DOHH2 (cell line): ENCODE results near the gene MORN3.

ENCODE experiments used
- H3F3A ChIP-seq: fragments of 200-600 bp; sonication (generic), shearing (Covaris generic); 2 replicates; pipeline ENCODE4 v1.6.0; 2016; ENCODE audit warnings: antibody characterized with exemption, mild to moderate bottlenecking; ENCODE audit not compliant: control insufficient read depth, insufficient read depth
- H3K27ac ChIP-seq: fragments of 200-600 bp; sonication (generic); 2 replicates; pipeline ENCODE4 v1.5.1; 2014; ENCODE audit warnings: low read depth, mild to moderate bottlenecking, low read length, moderate library complexity
- H3K27me3 ChIP-seq: fragments of 200-600 bp; sonication (generic); 2 replicates; pipeline ENCODE4 v1.6.1; 2014; ENCODE audit warnings: mild to moderate bottlenecking, low read length, mixed read lengths; ENCODE audit not compliant: control insufficient read depth
- H3K36me3 ChIP-seq: fragments of 200-600 bp; sonication (generic); 2 replicates; pipeline ENCODE4 v1.6.1; 2014; ENCODE audit warnings: mild to moderate bottlenecking, low read length, moderate library complexity, mixed read lengths; ENCODE audit not compliant: control insufficient read depth
- H3K4me1 ChIP-seq: fragments of 200-600 bp; sonication (generic); 2 replicates; pipeline ENCODE4 v1.6.1; 2014; ENCODE audit warnings: mild to moderate bottlenecking, low read length, mixed read lengths; ENCODE audit not compliant: control insufficient read depth
- H3K4me2 ChIP-seq: fragments of 200-600 bp; sonication (generic); 2 replicates; pipeline ENCODE4 v1.6.0; 2014; ENCODE audit warnings: mild to moderate bottlenecking, low read length, moderate library complexity
- H3K4me3 ChIP-seq: fragments of 200-600 bp; sonication (generic); 2 replicates; pipeline ENCODE4 v1.5.1; 2014; ENCODE audit warnings: mild to moderate bottlenecking, low read length, mixed read lengths
- H3K79me2 ChIP-seq: fragments of 200-600 bp; sonication (generic); 2 replicates; pipeline ENCODE4 v1.6.1; 2014; ENCODE audit warnings: mild to moderate bottlenecking, low read length, mixed read lengths; ENCODE audit not compliant: control insufficient read depth
- H3K9me2 ChIP-seq: fragments of 200-600 bp; sonication (generic); replicated peaks from 2 replicates; pipeline ENCODE4 v1.6.1; 2014; ENCODE audit warnings: mild to moderate bottlenecking, low read length, mixed read lengths; ENCODE audit not compliant: control insufficient read depth
- H3K9me3 ChIP-seq: fragments of 200-600 bp; sonication (generic); 2 replicates; pipeline ENCODE4 v1.6.1; 2014; ENCODE audit warnings: antibody characterized with exemption, low read length, mixed read lengths; ENCODE audit not compliant: control insufficient read depth, insufficient read depth
- H4K20me1 ChIP-seq: fragments of 200-600 bp; sonication (generic); 2 replicates; pipeline ENCODE4 v1.6.0; 2014; ENCODE audit warnings: low read depth, mild to moderate bottlenecking, antibody characterized with exemption, low read length, moderate library complexity; ENCODE audit not compliant: control insufficient read depth, insufficient read depth
- CTCF ChIP-seq: fragments of 200-600 bp; sonication (generic); IDR thresholded peaks from one replicate; pipeline ENCODE4 v1.5.1; 2014; ENCODE audit warnings: antibody characterized with exemption, mild to moderate bottlenecking, low read depth, low read length; ENCODE audit not compliant: poor library complexity, severe bottlenecking
- EZH2phosphoT487 ChIP-seq: fragments of 200-600 bp; sonication (generic); IDR thresholded peaks from 2 replicates; pipeline ENCODE4 v1.6.1; 2017; ENCODE audit warnings: borderline replicate concordance, mild to moderate bottlenecking, antibody characterized with exemption, low read length, moderate library complexity, mixed read lengths

MORN3 gene

GRCh38 chr12:121712461-121713256, 43.2 kb upstream of the MORN3 start, which contains the start of gene TMEM120B:
TSS of gene TMEM120B (plus strand) at chr12:121712752. CDS start at chr12:121712896, 144 bp downstream.
- Histone ChIP-seq H3K9me3 (no peaks in the 10 kb centered on the region), H3K36me3 (no peaks in the 10 kb centered on the region), H3K4me1 (peaks cover 35% of the 10 kb centered on the region), H3K79me2 (peaks cover 20% of the 10 kb centered on the region), H3K27me3 (no peaks in the 10 kb centered on the region), H3K4me3 (peak within 1 kb of the TSS; percentile 95), H4K20me1 (no peaks in the 10 kb centered on the region), H3F3A (peaks cover 4% of the 10 kb centered on the region; the same call in 1 of the 2 replicates), H3K4me2 (peak within 1 kb of the TSS; percentile 84), H3K27ac (peak within 1 kb of the TSS; percentile 14; the same call in 1 of the 2 replicates), H3K9me2 (no peaks in the 10 kb centered on the region)
- peak; percentile 43 for TF ChIP-seq CTCF
- TF ChIP-seq EZH2phosphoT487 = no peak

- Histone ChIP-seq H4K20me1 (no peaks in the 10 kb centered on the region), H3K27me3 (no peaks in the 10 kb centered on the region), H3K4me1 (peaks cover 35% of the 10 kb centered on the region), H3K79me2 (peaks cover 20% of the 10 kb centered on the region), H3K27ac (peak overlapping the region; percentile 14; the same call in 1 of the 2 replicates), H3K4me2 (peak overlapping the region; percentile 84), H3K4me3 (peak overlapping the region; percentile 95), H3F3A (peaks cover 4% of the 10 kb centered on the region; the same call in 1 of the 2 replicates), H3K36me3 (no peaks in the 10 kb centered on the region), H3K9me2 (no peaks in the 10 kb centered on the region), H3K9me3 (no peaks in the 10 kb centered on the region)
- no peak for TF ChIP-seq EZH2phosphoT487
- no peak for TF ChIP-seq CTCF
These were observed 42.7 kb upstream of the MORN3 start for GRCh38 chr12:121712190-121712460.

GRCh38 chr12:121711361-121712189, 42.1 kb upstream of the MORN3 start:
- Histone ChIP-seq H3K27me3 (no peaks in the 10 kb centered on the region), H4K20me1 (no peaks in the 10 kb centered on the region), H3K9me3 (no peaks in the 10 kb centered on the region), H3K4me2 (peak overlapping the region; percentile 84), H3K36me3 (no peaks in the 10 kb centered on the region), H3K4me1 (peaks cover 35% of the 10 kb centered on the region), H3K4me3 (peak overlapping the region; percentile 95), H3F3A (peaks cover 4% of the 10 kb centered on the region; the same call in 1 of the 2 replicates), H3K27ac (peak overlapping the region; percentile 14; the same call in 1 of the 2 replicates), H3K79me2 (peaks cover 20% of the 10 kb centered on the region), H3K9me2 (no peaks in the 10 kb centered on the region)
- TF ChIP-seq EZH2phosphoT487 (no peak), CTCF (no peak)
